Caki2 (cell line): Measurements from ENCODE around the gene CBY3. TPM values are rescaled to one million over a fixed set of nuclear protein-coding genes. Genes with fewer than 3 reads are reported as not detected.
"Not testable (repeated sequence)": the region's sequence is repeated elsewhere in the genome, so short reads cannot be mapped to it uniquely, and the experiment has no call there.

Experiments
- DNase-seq: peaks from one replicate; pipeline ENCODE4 v3.0.0-alpha.2; 2015; ENCODE audit warnings: low read depth
- in situ Hi-C: cut with HindIII; loops from 2 replicates; pipeline ENCODE4 v1.10.0; 2016; ENCODE audit warnings: low sequenced_read_pairs, low pct_unique_long_range_greater_than_20kb, mixed read lengths
- total RNA-seq: library from RNA; depleted of rRNA; stranded (reverse); fragments of >200 nt; shearing (Covaris generic); gene quantifications from 2 replicates; pipeline ENCODE4 v1.2.3, GENCODE V29; 2014; ENCODE audit warnings: low replicate concordance; rRNA removed

The CBY3 gene
- not detected in 2 replicates for total RNA-seq

DNA sequence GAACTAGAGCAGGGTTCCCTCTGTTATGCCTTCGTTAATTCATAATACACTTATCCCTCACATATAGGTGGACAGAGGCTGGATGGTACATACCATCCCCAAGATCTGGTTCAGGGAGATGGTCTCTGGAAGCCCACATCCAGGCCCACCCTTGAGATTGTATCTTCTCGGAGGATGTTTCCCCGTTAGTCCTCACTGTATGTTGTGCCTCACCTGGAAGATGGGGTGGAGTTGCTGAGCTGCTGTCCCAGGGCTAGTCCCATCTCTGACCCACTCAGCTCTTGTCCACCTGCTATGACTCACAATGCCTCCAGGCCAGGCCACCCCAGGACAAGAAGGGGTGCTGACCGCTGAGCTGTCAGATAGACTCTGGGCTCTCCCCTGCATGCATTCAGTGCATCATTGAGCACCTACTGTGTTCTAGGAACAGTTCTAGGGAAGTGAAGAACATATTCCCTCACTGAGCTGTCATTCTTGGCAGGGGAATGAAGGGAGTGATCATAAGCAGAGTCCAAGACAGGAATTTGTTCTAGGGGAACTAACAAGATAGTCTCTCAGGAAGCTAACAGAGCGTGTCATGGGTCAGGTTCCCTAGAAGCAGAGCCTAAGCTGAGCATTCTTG is at the start of gene CBY3:
CBY3 (minus strand) TSS at position 255 of the 622 bp plus-strand sequence; CDS start at position 139, 116 bp downstream.
- peak; percentile 47 for DNase-seq
- in situ Hi-C loops: no loop called here

- in situ Hi-C loops: no loop called here
- no peak for DNase-seq
Measured at GRCh38 chr5:179730356-179730755, 49.5 kb upstream of the CBY3 start.

DNA sequence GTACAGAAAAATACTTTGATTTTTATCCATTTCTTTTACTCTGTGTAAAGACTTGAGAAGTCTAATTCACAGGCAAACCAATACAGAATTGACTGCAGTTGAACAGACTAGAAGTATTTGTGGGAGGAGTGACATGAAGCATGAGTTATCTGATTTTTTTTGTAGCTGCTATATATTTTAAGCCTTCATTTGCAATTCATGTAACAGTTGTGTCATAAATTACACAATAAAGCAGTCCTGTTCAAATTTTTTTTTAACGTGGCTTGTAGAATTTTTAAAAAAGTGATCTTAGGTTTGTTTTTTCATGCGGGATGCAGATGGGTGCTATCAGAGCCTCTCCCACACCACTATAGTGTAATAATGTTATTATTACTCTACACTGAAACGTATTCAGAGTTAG is 48.9 kb upstream of the CBY3 start:
- in situ Hi-C loops: no loop called here
- no peak for DNase-seq

- DNase-seq: no peak
- in situ Hi-C loops: no loop called here
Measured at GRCh38 chr5:179729303-179729702, 48.5 kb upstream of the CBY3 start.

- in situ Hi-C loops: no loop called here
- DNase-seq: no peak
Measured at GRCh38 chr5:179727106-179727505, 46.3 kb upstream of the CBY3 start.

DNA sequence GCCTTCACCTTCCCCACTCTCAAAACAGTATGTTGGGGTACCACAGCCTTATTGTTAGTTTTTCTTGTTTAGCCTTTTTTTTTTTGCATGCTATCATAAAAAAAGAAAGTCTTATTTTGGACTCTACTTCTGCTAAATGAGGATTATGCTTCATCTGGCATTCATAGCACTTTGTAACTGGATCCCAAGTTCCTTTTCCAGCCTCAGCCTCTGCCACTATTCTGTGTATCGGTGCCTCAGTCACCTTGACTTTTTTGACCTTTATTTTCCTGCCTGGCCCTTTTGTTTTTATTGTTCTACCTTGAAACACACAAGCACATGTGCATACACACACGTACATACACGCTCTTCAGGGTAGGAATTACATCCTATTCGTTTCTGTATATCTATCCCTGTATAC is 43.3 kb upstream of the CBY3 start:
- DNase-seq: no peak
- in situ Hi-C loops: no loop called here

DNA sequence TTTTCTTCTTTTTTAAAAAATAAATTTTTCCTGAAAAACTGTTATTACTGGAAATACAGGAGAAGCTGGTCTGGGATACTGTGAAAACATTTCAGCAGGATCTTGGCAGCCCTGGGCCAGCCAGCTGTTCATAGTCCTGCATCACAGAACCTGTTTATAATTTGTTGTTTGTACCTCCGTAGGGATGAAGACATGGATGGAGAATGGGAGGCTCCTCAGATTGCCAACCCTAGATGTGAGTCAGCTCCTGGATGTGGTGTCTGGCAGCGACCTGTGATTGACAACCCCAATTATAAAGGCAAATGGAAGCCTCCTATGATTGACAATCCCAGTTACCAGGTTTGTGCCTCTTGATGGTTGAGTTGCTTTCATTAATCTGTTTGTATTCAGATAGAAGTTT is 39.4 kb upstream of the CBY3 start:
- DNase-seq: no peak
- in situ Hi-C loops: no loop called here

- in situ Hi-C loops: no loop called here
- no peak for DNase-seq
Measured at GRCh38 chr5:179716286-179716685, 35.5 kb upstream of the CBY3 start.

DNA sequence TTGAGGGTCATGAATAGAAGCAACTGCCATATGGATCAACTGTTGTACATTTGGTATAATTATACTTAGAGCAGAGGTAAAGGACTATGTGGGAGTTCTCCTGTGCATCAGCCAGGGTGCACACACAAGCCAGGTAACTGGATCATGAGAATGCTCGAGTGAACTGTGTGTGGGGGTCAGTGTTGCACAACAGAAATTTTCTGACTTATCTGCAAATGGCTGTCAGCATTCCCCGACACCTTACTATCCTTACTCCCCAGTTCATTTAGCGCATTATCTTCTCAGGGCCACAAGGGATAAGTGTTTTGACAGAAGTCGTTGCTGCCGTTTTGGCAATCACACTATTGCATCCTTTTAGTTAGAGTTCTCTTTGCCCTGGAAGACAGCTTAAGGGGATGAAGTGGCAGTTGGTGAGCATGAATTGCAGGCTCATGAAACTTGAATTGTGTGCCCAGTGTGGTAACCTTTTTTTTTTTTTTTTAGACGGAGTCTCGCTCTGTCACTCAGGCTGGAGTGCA is 19.6 kb upstream of the CBY3 start:
- DNase-seq: peak; percentile 16

GRCh38 chr5:179699616-179700237 is 18.9 kb upstream of the CBY3 start:
- DNase-seq: peak; percentile 24
- in situ Hi-C loops: no loop called here

More for the DNA sequence above, 19.6 kb upstream of the CBY3 start:
- in situ Hi-C loops: no loop called here

GRCh38 chr5:179698935-179699615 is 18.2 kb upstream of the CBY3 start, which contains the start of gene CANX:
Gene CANX (plus strand): TSS chr5:179698967. CDS start chr5:179705682, 6,715 bp downstream.
- no peak for DNase-seq
- in situ Hi-C loops: no loop called here

DNA sequence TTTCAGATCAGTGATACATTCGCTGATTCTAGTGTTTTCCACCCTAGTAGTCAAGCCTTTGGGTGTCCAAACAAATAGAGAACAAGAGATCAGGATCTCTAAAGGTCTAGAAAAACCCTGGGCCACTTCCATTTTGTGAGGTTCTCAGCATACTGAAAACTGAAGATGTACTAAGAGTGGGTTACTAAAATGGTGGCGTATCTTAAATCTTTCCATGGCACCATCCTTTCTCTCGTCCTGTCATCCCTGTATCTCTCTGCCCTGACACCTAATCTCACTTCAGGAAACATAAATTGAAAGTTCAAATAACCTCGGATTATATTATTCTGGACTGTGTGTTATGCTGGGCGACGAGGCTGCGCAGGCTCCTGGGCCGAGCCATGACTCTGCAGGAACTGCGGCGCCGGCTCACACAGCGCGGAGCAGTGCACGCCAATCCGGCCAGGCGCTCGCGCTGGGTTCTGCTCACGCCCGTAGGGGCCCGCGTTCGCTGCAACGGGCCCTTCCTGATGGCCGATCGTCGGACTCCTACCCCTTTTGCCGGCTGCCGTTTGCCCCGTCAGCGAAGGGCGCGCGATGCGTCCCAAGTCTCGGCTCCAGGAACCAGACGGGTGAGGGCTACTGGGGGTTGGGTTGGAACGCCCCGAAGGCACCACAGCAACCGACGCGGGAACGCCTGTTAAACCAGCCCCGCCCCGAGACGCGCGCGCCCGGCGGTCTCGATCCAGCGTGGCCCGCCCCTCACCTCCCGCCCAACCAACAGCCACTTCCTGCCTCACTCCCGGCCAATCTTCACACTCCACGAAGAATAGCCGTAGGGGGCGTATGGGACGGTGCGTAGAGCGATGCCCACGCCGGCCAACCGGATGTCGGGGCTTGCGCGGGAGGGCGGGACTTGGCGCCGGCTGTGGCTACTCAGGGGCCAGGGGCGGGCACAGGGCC is 17.4 kb upstream of the CBY3 start:
- in situ Hi-C loops: no loop called here
- peak; percentile 100 for DNase-seq

DNA sequence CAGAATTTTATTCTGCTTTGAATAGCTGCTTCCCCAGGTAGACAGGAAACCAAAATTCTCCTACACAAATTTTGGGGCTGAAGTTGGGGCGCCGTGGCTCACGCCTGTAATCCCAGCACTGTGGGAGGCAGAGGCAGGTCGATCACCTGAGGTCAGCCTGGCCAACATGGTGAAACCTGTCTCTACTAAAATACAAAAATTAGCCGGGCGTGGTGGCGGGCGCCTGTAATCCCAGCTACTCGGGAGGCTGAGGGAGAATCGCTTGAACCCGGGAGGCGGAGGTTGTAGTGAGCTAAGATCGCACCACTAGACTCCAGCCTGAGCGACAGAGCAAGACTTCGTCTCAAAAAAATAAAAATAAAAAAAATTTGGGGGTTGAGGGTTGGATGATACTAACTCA is 16.7 kb upstream of the CBY3 start:
- in situ Hi-C loops, DNase-seq: not testable (repeated sequence)

DNA sequence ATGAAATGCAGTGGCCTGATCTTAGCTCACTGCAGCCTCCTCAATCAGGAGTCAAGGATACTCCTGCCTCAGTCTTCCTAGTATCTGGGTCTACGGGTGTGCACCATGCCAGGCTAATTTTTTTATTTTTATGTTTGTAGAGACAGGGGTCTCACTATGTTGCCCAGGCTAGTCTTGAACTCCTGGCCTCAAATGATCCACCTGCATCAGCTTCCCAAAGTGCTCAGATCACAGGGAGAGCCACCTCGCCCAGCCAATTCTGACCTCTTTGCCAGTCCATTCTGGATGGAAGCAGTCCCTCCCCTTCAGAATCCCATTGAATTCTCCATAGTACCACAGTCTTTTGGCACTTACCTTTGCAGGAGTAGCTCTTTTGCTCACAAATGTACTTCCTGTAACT is 16.3 kb upstream of the CBY3 start:
- in situ Hi-C loops: no loop called here

DNA sequence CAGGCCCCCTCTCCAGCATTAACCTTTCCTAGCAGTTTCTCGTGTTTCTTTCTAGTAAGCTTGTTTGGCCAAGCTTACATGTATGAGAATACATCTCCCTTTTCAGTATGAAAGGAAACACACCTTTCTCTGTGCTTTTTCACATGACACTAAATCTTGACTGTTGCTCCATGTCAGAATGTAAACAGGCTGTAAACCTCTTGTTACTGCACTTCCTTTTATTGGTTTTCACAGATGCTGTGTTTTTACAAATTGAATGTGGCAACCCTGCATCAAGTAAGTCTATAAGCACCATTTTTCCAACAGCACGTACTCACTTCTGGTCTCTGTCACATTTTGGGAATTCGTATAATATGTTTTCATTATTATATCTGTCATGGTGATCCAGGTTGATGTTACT is 15.8 kb upstream of the CBY3 start:
- in situ Hi-C loops: no loop called here
- DNase-seq: no peak

More for the DNA sequence above, 16.3 kb upstream of the CBY3 start:
- no peak for DNase-seq

DNA sequence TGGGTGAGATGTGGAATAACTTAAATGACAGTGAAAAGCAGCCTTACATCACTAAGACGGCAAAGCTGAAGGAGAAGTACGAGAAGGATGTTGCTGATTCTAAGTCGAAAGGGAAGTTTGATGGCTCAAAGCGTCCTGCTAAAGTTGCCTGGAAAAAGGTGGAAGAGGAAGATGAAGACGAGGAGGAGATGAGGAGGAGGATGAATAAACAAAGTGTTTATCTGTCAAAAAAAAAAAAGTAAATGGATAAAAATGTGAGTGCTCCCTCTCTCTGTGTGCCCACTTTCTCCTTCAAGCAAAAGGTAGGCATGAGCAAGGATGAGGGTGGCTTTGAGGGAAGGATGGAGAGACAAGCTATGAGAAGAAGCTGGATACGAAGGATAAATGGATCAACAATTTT is 13.7 kb upstream of the CBY3 start:
- DNase-seq: no peak
- in situ Hi-C loops: no loop called here

DNA sequence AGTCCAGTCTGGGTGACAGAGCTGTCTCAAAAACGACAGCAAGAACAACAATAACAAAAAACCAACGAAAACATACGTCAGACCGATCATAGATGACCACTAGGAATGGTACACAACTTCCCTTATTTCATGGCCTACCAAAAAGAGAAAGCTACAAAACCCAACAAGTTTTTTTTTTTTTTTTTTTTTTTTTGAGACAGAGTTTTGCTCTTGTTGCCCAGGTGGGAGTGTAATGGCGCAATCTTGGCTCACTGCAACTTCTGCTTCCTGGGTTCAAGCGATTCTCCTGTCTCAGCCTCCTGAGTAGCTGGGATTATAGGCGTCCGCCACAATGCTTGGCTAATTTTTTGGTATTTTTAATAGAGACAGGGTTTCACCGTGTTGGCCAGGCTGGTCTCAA is 8.4 kb upstream of the CBY3 start:
- in situ Hi-C loops, DNase-seq: not testable (repeated sequence)
